Hindlimb muscle (tissue), 1 donor: ENCODE data around the gene SEMA6A. TPM values are rescaled to one million over a fixed set of nuclear protein-coding genes. Genes with fewer than 3 reads are reported as not detected.

Experiments used
- DNase-seq: peaks from one replicate; pipeline ENCODE4 v3.0.0-alpha.2; 2013
- polyA plus RNA-seq: library from polyadenylated mRNA; unstranded; fragments of 120-200 nt; gene quantifications from one replicate; pipeline ENCODE4 v1.2.1, GENCODE V29; 2013; ENCODE audit not compliant: insufficient read length

Gene SEMA6A
- polyA plus RNA-seq, 1 donor, result 64.4 TPM

DNA sequence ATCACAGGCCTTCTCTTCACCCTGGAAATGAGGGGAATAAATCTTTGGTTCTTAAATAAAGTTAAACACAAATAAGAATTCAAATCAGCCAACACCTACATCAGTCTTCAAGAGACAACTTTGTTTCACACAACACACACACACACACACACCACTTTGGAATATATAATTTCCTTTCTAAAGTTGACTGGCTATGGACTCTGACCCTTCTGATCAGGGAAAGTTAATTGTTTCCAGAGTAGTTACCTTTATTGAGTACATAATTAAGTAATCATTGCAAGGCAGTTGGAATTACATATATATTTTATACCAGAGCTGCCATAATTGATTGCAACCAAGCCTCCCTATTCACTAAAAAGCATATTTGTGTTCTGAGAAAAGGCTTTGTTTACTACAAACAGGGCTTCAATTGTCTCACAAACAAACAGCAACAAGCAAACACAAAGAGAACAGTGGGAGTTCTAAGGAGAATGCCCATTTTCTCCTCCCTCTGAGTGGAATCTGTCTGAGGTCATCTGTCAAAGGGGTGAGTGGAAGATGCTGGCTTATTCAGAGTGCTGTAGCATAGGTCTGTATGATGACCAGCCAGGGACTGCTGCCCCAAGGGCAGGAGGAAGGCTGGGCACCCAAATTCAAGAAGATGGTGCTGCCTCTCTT is 136.6 kb downstream of the SEMA6A start:
- DNase-seq, result no peak

GRCh38 chr5:116437351-116437705 is 137.3 kb downstream of the SEMA6A start:
- no peak for DNase-seq

DNA sequence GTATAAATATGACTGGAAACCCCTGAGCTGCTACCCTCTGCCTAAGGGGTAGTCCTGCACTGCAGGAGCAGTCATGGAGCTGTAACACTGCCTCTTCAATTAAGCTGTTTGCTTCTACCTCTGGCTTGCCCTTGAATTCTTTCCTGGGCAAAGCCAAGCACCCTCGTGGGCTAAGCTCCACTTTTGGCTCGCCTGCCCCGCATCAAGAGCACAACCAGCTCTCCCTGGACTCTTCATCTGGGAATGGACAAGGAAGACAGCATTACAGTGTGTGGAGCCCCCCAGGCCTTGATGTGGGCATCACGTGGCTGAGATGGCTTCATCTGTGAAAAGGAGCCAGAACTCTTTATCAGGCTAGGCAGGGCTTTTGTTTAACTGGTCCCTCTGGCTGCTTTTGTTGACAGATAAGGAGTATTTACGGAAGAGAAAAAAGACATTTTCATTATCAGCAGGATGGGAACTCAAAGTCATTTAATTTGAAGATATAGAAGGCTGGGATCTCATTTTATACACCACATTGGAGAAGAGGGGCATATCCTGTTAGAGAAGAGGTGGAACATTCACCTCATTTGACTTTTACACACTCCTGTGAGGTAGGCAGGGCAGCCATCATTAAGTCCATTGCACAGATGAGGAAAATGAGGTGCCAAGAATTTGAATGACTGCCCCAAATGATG is 137.8 kb downstream of the SEMA6A start:
- DNase-seq, result no peak

DNA sequence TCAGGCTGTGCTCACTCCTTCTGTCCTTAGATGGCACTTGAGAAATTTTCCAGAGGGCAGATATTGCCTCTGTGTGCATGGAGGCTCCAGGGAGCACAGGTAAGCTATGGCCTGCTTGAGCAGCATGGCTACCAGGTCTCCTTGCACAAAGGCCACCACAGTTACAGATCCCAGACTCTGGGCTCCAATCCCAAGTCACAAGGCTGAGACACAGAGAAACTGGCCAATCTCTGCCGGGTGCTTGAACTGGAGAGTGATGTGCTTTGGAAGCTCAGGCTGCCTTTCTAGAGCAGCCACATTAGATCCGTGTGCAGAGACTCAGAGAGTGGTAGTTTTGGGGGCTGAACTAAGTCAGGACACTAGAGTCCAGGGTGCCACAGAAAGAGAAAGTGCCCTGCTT is 145.7 kb downstream of the SEMA6A start:
- DNase-seq, result no peak

DNA sequence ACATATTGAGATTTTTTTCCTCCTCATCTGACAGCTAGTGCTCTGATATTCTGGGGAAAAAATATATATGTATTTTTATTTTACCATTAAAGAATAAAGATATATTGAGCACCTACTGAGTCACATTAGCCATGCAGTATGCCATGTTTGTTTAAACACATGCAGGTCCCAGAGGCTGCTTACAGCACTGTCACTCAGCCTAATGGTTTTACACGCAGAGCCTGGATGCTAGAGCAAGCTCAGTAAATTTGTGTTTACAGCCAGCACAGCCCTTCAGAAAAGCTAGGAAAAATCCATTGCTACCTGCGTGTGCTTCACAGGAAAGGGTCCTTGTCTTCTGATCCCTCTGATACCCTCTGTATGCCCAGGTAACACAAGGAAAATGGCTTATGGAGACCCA is 146.2 kb downstream of the SEMA6A start:
- no peak for DNase-seq

DNA sequence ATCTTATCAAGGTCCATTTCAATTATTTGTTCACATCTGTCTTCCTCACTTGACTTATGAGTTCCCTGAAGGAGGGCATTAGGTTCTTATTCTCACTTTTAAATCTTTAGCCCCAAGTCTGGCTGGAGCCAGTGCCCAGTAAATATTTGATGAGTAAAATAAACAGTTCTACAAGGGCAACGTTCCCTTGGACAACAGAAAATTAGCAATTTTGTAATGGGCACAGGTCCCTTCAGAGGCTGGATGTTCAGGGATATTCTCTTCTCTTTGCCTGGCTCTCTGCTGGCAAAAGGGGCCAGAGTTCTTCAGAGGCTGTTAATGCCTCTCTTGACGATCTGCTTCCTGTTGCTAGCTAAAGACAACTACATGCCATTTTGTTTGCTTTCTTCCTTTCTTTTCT is 149.7 kb downstream of the SEMA6A start:
- DNase-seq, result no peak

GRCh38 chr5:116424258-116424615 is 150.4 kb downstream of the SEMA6A start:
- DNase-seq, result no peak

GRCh38 chr5:116423587-116424257 is 150.9 kb downstream of the SEMA6A start:
- no peak for DNase-seq

DNA sequence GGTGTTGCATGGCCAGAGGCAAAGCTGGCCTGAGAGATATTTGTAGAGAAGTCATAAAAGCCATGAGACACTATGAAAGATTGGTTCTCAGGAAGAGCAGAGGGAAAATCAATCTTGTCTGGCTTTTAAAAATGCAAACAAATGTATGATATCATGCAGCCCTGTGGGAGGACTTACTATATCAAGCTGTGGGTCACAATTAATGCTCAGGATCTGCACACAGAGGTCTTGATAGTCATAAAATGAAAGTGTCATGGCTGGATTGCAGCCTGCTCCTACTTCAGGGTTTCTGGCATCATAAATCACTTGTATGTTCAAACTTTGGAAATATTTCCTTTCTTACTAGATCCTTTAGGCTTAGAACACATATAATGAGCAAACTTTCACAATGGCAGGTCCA is 151.5 kb downstream of the SEMA6A start:
- no peak for DNase-seq

- no peak for DNase-seq
These were observed 153.5 kb downstream of the SEMA6A start for GRCh38 chr5:116421080-116421629.

DNA sequence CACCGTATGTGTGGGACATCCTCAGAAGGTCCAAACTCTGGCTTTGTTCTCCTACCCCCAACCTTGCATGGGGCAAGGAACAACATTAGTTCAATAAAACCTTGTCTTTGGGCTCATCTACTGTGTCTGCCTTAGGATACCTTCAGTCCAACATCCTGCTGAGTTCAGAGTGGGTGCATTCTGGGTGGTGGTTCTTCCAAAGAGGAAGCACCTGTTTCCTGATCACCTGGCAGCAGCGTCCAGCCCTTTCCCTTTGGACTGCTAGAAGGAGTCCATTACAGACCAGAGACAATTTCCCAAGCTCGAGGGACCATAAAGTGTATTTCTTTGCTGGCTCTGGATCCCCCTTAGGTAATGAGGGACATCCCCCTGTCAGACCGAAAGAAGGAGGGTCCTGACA is 154.1 kb downstream of the SEMA6A start:
- no peak for DNase-seq

GRCh38 chr5:116419258-116419657 is 155.4 kb downstream of the SEMA6A start:
- DNase-seq, result no peak

GRCh38 chr5:116418774-116419173 is 155.8 kb downstream of the SEMA6A start:
- no peak for DNase-seq

GRCh38 chr5:116418016-116418415 is 156.6 kb downstream of the SEMA6A start:
- no peak for DNase-seq

DNA sequence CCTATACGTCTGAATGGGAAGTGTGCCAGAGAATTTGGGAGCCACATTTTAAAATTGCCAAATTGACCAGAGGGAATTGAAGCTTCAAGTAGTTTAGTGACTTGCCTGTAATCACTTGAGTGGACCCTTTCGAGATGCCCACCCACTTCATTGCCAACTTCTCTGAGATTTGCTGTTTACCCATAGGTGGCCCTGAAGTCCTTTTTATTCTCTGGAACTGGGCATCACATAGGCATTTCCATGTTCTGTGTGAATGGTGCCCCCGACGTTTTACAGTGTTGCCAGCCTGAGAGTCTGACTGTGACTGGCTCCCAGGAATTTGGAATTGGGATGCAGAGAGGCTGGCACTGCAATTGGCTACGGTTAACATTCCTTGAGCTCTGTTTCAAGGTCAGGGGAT is 158.6 kb downstream of the SEMA6A start:
- no peak for DNase-seq

GRCh38 chr5:116415182-116415581 is 159.4 kb downstream of the SEMA6A start:
- no peak for DNase-seq

DNA sequence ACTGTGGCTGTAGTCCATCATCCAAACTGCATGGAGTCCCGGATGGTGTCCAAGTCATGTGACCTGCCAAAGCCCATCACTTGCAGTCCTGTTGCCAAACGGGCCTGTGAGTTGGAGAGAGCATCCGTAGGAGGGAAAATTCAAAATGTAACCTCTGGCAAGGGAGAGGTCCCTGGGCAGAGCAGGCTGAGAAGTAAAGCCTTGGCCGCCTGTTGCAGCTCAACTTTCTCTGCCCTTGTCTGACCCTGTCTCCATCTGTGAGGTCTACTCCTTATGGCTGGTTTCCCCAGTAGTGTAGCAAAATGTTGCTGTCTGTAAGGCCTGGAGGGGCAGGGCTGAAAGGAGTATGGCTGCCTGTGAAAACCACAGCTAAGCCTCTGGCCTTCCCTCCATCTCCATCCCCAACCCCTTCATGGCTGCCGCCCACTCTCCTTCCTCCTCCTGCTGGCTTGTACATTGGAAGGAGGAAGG is 163.5 kb downstream of the SEMA6A start:
- DNase-seq, result peak; percentile 28

DNA sequence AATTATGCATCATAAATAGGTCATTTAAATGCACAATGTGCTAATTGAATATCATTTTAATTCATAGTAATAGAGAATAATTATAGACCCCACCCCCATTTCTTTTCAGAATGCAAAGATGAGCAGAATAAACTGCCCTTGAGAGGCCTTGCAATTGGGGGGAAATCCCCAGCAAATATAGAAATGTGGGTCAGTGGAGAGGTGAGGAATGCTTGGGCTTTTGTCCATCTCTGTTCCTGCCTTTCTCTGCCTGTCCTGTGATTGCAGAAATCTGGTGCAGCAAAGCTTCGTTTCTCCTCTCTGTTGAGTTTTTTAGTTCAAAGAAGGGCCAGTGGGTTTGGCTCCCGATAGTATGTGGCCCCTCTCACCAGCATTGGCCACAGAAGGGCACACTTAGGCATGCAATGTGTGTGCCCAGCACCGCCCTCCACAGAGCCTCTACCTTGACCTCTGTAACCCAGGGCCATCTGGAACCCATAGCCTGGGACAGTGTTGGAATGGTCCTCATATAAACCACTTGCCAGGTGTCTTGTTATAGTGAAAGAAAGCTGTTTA is 164.2 kb downstream of the SEMA6A start:
- DNase-seq, result no peak

DNA sequence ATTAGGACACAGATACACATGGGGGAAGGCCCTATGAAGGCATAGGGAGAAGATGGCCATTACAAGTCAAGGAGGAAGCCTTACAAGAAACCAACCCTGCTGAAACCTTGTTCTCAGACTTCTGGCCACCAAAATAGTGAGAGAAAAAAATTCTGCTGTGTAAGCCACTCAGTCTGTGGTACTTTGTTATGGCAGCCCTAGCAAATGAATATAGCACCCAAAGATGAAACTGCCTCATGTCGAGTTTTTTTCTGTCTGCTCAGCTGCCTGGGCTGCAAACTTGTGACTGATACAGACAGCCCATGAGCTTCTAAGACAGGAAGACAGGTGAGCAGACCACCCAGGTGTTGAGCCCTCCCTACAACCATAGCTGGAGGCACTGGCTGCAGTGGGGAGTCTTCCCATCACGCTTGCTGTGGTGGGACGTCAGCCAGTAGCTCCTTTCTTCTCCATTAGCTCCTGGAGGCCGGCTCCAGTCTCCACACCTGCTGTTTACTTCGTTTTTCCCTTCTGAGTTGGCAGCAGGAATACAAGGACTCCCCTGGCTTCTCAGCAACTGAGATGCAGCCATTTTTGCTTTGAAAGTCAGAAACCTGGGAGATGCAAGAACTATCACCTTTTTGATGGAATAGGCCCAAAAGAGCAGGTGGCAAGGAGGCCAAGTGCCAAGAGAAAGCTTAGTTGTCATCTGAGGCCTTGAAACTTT is 164.9 kb downstream of the SEMA6A start:
- no peak for DNase-seq

- no peak for DNase-seq
These were observed 168.1 kb downstream of the SEMA6A start for GRCh38 chr5:116406306-116407041.

DNA sequence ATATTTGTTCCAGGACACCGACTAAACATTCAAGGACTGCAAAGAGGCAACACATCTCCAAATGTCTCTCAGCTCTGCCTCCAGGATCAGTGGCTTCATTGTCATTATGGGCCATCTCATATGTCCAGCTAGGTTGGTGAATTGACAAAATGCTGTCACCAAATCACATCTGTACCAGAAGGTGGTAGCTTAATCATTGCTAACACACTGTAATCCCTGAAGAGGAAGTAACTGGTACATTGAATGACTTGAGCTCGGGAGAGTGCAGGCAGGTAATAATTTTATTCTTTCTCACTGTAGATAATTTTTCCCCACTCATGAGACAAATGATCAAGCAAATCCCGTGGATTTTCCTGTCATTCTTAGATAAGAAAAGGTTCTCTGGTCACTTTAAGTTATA is 169.8 kb downstream of the SEMA6A start:
- no peak for DNase-seq

DNA sequence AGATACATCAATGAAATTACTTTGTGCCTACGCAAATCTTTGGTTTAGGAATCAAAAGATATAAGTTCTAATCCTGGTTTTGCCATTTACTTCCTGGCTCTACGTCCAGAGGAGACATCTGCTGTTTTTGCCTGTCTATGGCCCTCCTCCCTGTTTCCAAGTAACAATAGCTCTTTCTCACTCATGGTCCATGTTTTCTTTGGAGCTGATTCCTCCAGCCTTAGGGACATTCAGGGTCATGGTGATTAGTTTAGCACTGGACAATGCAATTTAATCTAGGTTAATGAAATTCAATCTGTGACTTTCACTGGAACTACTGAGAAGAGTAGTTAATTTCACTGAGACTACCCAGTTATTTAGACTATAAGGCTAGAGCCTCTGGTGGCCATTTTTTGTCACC is 170.6 kb downstream of the SEMA6A start:
- DNase-seq, result no peak
